CD4-positive, alpha-beta T cell treated with Interleukin-4 for 1 hour (primary cell): ENCODE results near the gene ABR.

ENCODE experiments used
- DNase-seq, 2 donors: peaks; one replicate each; pipeline ENCODE4 v3.0.0-alpha.2; 2020 to 2022

ABR gene

DNA sequence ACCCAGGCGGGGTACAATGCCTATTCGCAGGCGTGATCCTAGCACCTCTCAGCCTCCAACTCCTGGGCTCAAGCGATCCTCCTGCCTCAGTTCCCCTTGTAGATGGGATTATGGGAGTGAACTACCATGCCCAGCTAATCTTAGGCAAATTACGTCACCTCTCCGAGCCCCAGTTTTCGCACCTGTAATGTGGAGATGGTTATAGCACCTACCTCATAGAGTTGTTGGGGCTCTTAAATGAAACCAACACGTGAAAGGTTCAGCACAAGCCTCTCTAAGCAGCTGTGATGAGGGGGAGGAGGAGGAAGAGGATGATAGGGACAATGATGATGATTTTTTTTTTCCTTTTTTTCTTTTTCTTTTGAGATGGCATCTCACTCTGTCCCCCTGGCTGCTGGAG, 59.9 kb downstream of the ABR start:
- no peak for DNase-seq

DNA sequence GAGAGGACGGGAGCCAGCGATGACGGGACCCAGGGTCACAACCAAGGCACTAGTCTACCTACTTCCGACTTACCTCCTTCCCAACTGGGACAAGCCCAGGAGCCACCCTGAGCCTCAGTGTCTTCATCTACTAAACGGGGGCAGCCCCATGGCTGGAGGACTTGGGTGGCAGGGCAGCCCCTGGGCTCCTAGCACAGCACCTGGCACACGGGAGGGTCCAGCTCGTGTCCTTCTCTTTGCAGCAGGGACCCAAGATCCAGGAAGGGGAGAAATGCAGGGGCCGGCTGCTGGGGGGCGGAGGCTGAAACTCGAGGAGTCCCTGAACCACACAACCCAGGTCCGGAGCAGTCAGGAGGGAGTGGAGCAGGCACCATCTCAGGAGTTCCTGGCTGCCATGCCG, 63.2 kb downstream of the ABR start:
- DNase-seq: no peak

DNA sequence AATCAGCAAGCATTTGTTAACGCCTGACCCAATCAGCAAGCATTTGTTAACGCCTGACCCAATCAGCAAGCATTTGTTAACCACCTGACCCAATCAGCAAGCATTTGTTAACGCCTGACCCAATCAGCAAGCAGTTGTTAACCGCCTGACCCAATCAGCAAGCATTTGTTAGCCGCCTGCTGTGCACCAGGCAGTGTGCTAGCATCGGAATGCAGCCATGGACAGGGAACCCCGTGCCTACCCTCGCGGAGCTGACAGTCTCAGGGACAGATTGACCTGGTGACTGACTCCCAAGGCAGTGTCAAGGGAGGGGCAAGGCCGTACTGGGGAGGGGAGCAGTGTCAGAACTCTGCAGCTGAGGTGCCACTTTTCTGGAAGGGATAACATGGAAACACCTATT, 66.9 kb downstream of the ABR start:
- no peak for DNase-seq

DNA sequence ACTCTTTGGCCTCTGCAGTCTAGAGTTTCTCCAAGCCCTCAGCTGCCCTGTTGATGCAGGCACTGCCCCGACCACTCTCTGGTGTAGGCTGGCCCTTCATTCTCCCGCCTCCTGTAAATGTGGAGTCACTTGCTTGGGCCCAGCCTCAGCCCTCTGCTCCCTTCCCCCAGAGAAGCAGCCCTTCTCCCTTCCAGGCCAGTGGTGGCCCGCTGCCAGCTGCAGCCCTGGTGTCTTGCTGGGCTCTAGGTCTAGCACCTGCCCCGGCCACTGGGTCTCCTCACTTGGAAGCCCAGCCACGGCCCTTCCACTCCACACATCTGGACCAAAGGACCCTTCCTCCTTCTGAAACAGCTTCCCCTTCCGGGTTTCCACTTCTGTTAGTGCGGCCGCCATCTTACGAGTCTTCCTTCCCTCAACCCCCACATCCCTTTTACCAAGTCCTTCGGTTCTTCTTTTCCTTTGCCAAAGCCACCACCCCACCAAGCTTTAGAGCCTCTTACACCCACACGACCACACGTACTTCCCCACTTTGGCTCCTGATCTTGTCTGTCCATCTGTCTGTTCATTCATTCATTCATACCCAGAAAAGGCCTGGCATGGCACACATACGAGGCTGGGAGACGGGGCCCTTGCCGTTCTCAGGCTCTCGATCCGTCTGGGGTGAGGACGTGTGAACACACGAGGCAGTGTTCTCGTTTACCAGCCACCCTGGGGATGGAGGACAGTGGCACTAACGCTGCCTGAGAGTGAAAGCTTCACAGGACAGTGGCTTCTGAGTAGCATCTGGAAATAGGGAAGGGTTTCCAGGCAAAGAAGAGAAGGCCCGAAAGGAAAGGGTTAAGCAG, 68.0 kb downstream of the ABR start:
- DNase-seq: no peak

DNA sequence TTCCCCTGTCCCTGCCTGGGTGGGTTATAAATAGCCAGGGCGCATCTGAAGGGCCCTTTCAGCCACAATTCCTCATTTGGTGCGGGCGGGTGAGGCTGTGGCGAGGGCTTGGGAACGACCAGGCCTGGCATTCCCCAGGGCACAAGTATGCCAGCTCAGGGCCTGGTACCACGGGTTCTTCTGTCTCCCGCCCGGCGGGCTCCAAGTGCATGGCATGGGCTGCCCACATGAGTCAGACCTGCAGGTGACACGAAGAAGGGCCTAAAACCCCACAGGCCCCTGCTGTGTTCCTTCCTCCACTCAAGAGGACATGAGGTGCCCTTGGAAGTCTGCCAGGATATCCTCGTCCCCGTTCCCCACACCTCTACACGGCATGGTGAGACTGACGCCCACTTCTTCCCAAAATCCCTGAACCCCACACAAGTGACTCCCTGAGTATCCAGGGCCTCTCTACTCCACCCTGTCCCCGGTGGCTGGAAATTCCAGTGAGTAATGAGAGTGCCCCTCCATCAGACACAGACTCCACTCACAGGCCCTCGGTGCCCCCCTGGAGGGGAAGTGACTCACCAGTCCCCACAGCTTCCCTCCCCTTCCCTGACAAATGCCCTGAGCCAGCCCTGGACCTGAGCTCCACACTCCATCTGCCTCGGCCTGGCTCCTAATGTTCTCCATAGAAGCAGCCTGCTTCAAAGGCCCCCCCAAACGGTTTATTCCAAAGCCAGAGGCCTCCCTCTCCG, 68.8 kb downstream of the ABR start:
- DNase-seq: peak in 1 of 2 donors; percentile 78

- DNase-seq: no peak
These were observed 69.3 kb downstream of the ABR start for GRCh38 chr17:1110541-1110861.

DNA sequence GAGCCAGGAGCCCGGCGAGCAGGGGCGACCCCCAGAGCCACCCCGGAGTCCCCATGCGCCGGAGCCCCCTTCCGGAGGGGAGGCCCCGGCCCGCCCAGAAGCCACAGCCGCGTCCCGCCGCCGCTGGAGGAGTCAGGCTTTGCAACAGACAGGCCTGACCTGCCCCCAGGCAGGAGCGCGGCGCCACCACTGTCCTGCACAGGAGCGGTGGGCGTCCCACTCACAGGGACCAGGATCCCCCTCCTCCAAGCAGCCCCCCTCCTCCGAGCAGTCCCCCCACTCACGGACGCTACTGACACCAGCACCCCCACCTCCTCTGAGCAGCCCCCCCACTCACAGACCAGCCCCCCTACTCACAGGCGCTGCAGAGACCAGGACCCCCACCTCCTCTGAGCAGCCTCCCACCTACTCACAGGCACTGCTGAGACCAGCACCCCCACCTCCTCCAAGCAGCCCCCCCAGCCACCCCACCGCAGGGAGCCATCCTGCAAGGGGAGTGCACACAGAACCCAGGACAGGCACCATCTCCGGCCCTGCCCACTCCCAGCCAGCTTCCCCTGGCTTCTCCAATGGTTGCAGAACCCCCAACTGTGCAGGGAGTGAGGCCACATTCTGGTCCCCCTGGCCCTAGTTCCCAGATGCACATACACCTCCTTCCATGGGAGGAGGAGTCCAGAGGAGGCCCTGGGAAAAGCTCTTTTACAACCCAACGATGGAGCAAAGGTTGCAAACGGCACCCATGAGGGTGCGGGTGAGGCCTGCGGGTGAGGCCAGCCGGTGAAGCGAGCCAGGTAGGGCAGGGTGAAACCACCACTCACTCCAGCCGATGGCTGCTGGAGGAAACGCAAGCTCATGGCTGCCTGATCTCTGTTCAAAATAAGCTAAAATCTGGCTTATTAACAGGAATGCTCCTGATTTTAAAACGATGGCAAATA, 69.9 kb downstream of the ABR start:
- no peak for DNase-seq

DNA sequence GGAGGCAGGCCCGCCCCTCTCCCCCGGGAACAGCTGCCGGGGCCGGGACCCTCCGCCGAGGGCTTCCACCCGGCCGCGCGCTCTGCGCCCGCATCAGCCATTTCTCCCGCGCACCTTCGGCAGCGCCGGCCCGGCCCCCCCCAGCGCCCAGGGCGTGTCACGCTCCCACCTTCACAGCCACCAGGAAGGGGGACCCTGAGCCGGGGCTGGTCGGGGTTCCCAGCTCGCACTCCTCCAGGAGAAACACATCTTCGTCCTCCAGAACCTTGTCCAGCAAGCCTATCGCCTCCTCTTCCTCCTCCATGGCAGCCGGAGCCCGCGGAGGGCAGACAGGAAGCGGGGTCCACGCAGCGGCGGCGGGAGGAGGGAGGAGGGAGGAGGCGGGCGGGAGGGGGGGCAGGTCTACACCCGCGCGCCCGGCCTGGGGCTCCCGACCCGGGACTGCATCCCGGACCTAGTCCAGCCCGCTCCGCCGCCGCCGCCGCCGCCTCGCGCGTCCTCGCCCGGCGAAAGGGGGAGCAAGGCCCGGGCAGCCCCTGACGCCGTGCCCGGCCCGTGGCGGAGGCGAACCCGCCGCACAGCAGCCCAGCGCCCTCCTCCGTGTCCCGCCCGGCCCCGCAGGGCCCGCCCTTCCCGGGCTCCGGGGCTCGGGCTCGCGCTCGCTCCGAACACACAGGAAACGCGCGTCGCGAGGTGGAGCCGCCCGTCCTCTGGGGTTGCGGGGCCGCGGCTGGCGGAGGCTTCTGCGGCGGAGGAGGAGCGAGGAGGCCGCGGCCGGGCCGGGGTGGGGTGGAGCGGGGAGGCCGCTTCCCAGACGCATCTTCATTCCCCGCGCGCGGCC, 70.8 kb downstream of the ABR start:
- peak; percentile 57 to 70 for DNase-seq

- DNase-seq: no peak
These were observed 71.4 kb downstream of the ABR start for GRCh38 chr17:1108478-1108764.

- DNase-seq: no peak
These were observed 71.9 kb downstream of the ABR start for GRCh38 chr17:1107777-1108477.

- DNase-seq: no peak
These were observed 72.6 kb downstream of the ABR start for GRCh38 chr17:1107083-1107776.

GRCh38 chr17:1104222-1104621, 75.6 kb downstream of the ABR start:
- DNase-seq: no peak

DNA sequence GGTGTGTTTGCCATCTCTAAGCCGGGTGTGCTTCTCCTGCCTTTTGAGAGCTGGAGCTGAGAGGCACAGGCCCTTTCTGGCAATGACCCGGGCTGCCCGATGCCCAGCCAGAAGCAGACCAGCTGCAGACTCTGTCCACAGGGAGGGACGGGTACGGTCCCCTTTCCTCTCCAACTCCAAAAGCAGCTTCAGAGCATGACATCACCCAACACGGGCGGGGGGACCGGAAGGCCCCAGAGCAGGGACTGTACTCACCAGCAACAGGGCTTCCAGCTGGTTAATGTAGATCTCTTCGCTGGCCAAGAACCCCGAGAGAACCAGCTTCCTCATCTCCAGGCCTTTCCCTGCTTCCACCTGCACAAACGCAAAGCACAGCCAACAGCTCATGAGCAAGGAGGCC, 79.4 kb downstream of the ABR start:
- no peak for DNase-seq

GRCh38 chr17:1099242-1099641, 80.5 kb downstream of the ABR start:
- DNase-seq: no peak

DNA sequence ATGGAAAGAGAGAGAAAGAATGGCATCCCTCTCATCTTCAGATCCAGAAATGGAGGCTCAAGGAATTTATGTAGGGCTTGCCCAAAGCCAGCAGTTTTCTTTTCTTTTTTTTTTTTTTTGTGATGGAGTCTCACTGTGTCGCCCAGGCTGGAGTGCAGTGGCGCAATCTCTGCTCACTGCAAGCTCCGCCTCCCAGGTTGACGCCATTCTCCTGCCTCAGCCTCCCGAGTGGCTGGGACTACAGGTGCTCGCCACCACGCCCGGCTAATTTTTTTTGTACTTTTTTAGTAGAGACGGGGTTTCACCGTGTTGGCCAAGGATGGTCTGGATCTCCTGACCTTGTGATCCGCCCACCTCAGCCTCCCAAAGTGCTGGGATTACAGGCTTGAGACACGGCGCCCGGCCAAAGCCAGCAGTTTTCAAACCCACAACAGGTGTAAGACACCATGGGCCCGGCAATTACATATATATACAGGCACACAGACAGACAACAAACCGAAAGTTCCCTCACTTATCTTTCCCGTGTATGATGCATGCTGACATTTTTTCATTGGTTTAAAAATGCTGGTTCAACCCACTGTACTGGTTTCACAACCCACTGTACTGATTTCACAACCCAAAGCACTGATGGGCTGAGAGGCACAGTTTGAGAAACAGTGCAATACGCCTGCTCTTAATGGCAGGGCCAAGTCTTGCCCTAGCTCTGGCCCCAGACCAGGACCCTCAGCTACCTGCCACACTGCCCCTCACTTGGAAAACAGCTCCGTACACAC, 81.6 kb downstream of the ABR start:
- DNase-seq: peak in 1 of 2 donors; percentile 30

- no peak for DNase-seq
These were observed 83.6 kb downstream of the ABR start for GRCh38 chr17:1096215-1096614.

DNA sequence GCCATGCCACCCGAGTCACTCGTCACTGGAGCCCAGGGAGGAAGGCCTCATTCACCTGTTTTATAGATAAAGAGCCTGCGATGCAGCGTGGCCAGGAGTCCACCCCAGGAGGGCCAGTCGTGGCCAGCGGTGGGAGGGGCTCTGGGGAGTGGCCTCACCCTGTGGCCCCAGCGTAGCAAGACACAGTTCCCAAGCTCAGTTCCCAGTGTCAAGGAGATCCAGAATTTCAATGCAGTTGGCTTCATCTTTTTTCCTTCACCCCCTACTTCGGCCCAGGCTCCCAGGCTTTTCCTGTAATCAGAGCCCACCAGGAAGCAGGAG, 84.0 kb downstream of the ABR start:
- DNase-seq: no peak

DNA sequence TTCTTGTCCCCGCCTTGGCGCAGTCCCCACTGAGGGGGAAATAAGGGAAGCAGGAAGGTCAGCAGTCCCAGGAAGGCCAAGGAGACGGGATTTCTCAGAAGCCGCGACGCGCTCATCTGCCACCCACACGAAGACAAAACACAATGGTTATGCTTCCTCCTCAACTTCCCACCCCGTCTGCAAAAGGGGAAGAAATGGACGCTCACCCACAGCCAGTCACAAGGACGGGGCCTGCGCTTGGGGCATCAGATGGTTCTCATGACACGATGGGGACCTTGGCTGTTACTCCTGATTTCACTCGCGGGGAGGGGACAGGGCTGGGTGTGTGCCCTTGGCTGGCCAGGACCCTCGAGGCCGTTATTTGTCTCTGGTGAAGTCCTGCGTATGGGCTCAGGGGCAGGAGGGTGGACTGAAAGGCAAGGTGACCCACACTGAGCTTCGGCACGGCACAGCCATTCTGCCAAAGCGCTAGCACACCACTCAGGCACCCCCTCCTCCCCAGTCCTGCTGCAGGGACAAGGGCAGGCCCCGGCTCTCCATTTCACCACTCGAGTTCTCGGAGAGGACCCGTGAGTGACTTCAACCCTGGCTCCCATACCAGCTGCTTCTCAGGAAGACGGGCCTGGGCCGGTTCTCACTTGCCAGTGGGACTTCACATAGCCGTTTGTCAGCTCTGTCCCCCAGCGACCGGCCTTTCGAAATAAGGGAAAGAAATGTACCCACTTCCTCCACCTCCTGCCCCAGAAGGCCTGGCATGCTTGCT, 84.5 kb downstream of the ABR start:
- peak in 1 of 2 donors; percentile 70 for DNase-seq

DNA sequence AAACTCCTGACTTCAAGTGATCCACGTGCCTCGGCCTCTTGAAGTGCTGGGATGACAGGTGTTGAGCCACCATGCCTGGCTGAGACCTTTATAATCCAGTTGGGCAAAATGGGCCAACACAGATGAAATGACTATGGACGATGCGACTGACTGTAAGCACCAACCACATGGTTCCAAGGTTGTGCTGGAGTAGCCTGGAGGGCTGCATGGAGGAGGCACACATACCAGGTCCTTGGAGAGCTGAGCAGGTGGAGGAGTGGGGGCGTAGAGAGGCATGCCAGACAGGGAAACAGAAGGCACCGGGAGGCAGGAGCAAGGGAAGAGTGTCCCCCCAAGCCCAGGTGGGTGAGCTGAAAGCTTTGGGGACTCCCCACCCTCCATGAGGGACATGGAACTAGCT, 85.2 kb downstream of the ABR start:
- DNase-seq: no peak

DNA sequence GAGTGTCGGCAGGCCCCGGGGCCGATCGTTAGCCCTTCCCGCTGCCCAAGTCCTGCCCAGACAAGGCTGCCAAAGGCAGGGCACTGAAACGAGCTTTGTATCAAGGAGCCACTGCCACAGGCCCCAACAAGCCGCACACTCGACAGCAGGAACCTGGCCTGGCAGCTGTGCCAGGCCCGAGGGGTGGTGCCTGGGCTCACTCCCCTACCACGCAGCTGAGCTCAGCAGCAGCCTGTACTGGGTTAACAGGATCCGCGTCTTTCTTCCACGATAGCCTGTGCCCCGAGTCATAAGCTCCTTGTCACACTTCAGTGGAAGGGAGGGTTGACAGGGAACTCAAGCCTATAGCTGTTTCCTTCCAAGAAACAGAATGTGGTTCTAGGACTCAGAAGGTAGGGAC, 87.9 kb downstream of the ABR start:
- DNase-seq: no peak
